HFFc6 (cell line): ENCODE results near the gene IPO5. TPM values are rescaled to one million over a fixed set of nuclear protein-coding genes. Genes with fewer than 3 reads are reported as not detected.
A peak's percentile ranks its signal among the peaks of the same experiment; 100 is the strongest.

Experiments used
- DNase-seq: peaks from one replicate; pipeline ENCODE4 v3.0.0-alpha.2; 2018
- H3K27ac Mint-ChIP-seq: 2 replicates; pipeline ENCODE4 v1.8.0; 2020; ENCODE audit warnings: mild to moderate bottlenecking, mixed read lengths
- H3K27me3 Mint-ChIP-seq: 2 replicates; pipeline ENCODE4 v1.8.0; 2021; ENCODE audit warnings: mild to moderate bottlenecking, moderate library complexity, mixed read lengths; ENCODE audit not compliant: insufficient read depth
- H3K36me3 Mint-ChIP-seq: 2 replicates; pipeline ENCODE4 v1.8.0; 2021; ENCODE audit warnings: low read depth, mixed read lengths
- H3K4me1 Mint-ChIP-seq: 2 replicates; pipeline ENCODE4 v1.8.0; 2020; ENCODE audit warnings: low read depth, mixed read lengths
- H3K4me3 Mint-ChIP-seq: 2 replicates; pipeline ENCODE4 v1.8.0; 2020; ENCODE audit warnings: mild to moderate bottlenecking, moderate library complexity, mixed read lengths
- H3K9me3 Mint-ChIP-seq: 2 replicates; pipeline ENCODE4 v1.8.0; 2020; ENCODE audit warnings: mild to moderate bottlenecking, mixed read lengths
- CTCF ChIP-seq: fragments of 200-600 bp; sonication (generic); IDR thresholded peaks from 2 replicates; pipeline ENCODE4 v1.5.0; 2021; ENCODE audit warnings: antibody characterized with exemption, mild to moderate bottlenecking
- total RNA-seq, 6 experiments: library from RNA; stranded (reverse); fragmentation: NEBNext Ultra II Directional; extraction: Animal tissue kit (Norgen Biotek cat#: 25700); gene quantifications; 2 replicates in 1 of 6; 3 replicates in 5 of 6; pipeline ENCODE4 v1.2.3, GENCODE V29; 2021

IPO5 gene
- total RNA-seq, 6 experiments from 2014 or later, result 183 to 247 (median 222) TPM

GRCh38 chr13:97976610-97977521 lies 23.4 kb downstream of the IPO5 start:
- no peak for TF ChIP-seq CTCF
- no peak for DNase-seq
- Mint-ChIP-seq H3K4me3 (peak overlapping the region; percentile 96), H3K27me3 (peaks cover 3% of the 10 kb centered on the region; the same call in 1 of the 2 replicates), H3K9me3 (no peaks in the 10 kb centered on the region), H3K36me3 (peaks cover 24% of the 10 kb centered on the region), H3K27ac (peak overlapping the region; percentile 93), H3K4me1 (peaks cover 47% of the 10 kb centered on the region)

GRCh38 chr13:97977982-97978381 lies 24.5 kb downstream of the IPO5 start:
- no peak for TF ChIP-seq CTCF
- Mint-ChIP-seq H3K27ac (peak overlapping the region; percentile 93; the same call in 1 of the 2 replicates), H3K36me3 (peaks cover 29% of the 10 kb centered on the region), H3K4me3 (peak overlapping the region; percentile 96), H3K9me3 (no peaks in the 10 kb centered on the region), H3K4me1 (peaks cover 56% of the 10 kb centered on the region), H3K27me3 (peaks cover 3% of the 10 kb centered on the region; the same call in 1 of the 2 replicates)
- DNase-seq, result no peak

- DNase-seq, result peak; percentile 37
- H3K27me3 Mint-ChIP-seq, result peaks cover 3% of the 10 kb centered on the region; the same call in 1 of the 2 replicates
- peaks cover 56% of the 10 kb centered on the region for H3K4me1 Mint-ChIP-seq
- TF ChIP-seq CTCF, result no peak
- peak overlapping the region; percentile 93 for H3K27ac Mint-ChIP-seq
- H3K4me3 Mint-ChIP-seq, result peak overlapping the region; percentile 96
- no peaks in the 10 kb centered on the region for H3K9me3 Mint-ChIP-seq
- H3K36me3 Mint-ChIP-seq, result peaks cover 29% of the 10 kb centered on the region
These were observed 25.2 kb downstream of the IPO5 start for GRCh38 chr13:97978651-97979050.

GRCh38 chr13:97979051-97979450 lies 25.6 kb downstream of the IPO5 start:
- H3K36me3 Mint-ChIP-seq, result peaks cover 29% of the 10 kb centered on the region
- peak overlapping the region; percentile 93 for H3K27ac Mint-ChIP-seq
- H3K4me1 Mint-ChIP-seq, result peaks cover 56% of the 10 kb centered on the region
- H3K27me3 Mint-ChIP-seq, result peaks cover 3% of the 10 kb centered on the region; the same call in 1 of the 2 replicates
- DNase-seq, result no peak
- H3K4me3 Mint-ChIP-seq, result peak overlapping the region; percentile 96
- no peaks in the 10 kb centered on the region for H3K9me3 Mint-ChIP-seq
- no peak for TF ChIP-seq CTCF

GRCh38 chr13:97979556-97979955 lies 26.1 kb downstream of the IPO5 start:
- H3K36me3 Mint-ChIP-seq, result peaks cover 32% of the 10 kb centered on the region
- no peak for TF ChIP-seq CTCF
- H3K27me3 Mint-ChIP-seq, result peaks cover 3% of the 10 kb centered on the region; the same call in 1 of the 2 replicates
- no peaks in the 10 kb centered on the region for H3K9me3 Mint-ChIP-seq
- peak overlapping the region; percentile 66 for H3K27ac Mint-ChIP-seq
- no peak for DNase-seq
- peaks cover 56% of the 10 kb centered on the region for H3K4me1 Mint-ChIP-seq
- peak overlapping the region; percentile 96 for H3K4me3 Mint-ChIP-seq
